ENCODE results near the gene PTTG2.

The PTTG2 gene

DNA sequence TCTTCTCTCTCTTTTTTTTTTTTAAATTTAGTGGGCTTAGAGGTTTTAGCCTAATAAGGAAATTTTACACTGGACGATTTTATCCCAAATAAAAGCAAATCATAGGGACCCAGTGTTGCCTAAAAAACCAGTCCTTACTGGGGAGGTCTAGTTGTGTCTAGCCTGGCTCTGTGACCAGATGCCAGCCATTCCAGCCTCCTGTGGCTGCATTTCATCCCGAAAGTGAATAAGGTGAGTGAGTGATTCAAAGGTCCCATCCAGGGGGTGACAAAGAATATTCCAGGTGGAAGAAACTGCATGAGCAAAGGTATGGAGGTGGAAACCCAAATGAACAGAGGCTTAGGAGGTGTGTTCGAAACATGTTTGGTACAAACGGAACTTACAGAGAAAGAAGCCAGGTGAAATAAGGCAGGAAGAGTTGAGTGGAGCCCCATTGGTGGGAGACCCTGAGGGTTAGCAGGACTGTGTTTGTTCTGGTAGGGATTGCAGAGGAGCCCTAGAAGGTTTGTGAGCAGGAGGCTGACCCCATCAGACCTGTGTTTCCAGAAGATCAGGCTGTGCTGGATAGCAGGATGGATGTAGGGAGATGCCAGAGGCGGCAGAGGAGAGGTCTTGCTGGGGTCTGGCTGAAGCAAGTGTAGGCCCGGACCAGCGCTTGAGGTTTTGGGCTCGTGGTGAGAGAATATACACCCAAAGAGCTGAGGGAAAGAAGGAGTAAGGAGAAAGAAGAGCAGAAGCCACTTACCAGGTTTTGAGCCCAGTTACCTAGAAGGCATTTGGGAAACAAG, 31.6 kb downstream of the PTTG2 start:
- TF ChIP-seq, protein P1, sequence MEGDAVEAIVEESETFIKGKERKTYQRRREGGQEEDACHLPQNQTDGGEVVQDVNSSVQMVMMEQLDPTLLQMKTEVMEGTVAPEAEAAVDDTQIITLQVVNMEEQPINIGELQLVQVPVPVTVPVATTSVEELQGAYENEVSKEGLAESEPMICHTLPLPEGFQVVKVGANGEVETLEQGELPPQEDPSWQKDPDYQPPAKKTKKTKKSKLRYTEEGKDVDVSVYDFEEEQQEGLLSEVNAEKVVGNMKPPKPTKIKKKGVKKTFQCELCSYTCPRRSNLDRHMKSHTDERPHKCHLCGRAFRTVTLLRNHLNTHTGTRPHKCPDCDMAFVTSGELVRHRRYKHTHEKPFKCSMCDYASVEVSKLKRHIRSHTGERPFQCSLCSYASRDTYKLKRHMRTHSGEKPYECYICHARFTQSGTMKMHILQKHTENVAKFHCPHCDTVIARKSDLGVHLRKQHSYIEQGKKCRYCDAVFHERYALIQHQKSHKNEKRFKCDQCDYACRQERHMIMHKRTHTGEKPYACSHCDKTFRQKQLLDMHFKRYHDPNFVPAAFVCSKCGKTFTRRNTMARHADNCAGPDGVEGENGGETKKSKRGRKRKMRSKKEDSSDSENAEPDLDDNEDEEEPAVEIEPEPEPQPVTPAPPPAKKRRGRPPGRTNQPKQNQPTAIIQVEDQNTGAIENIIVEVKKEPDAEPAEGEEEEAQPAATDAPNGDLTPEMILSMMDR (IDR thresholded peaks at IDR 0.05; ENCODE audit: insufficient read depth, low read depth, low read length, missing control alignments), result no peak
- DNase-seq (ENCODE audit: low read depth), result no peak
- H3K4me3 ChIP-seq (ENCODE audit: low read depth, low read length), result no peak overlapping the region

DNA sequence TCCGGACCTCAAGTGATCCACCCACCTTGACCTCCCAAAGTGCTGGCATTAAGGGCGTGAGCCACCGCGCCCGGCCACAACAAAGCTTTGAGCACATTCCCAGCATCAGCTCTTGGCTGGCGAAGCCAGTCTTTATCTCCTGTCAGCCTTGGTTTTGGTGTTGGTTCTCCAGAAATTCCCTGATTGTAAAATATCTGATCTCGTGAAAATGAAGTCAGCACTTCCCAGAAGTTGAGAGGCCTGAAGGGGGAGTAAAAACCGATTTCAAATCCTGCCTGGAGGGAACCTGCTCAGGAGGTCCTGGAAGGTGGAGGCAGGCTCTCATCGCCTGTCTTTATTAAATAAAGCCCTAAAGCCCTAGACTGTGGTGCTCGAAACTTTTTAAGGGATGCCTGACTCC, 33.6 kb downstream of the PTTG2 start:
- no peak for DNase-seq (ENCODE audit: low read depth)
- H3K4me3 ChIP-seq (ENCODE audit: low read depth, low read length), result no peak overlapping the region
- TF ChIP-seq, protein P1 (IDR thresholded peaks at IDR 0.05; ENCODE audit: insufficient read depth, low read depth, low read length, missing control alignments), result no peak

DNA sequence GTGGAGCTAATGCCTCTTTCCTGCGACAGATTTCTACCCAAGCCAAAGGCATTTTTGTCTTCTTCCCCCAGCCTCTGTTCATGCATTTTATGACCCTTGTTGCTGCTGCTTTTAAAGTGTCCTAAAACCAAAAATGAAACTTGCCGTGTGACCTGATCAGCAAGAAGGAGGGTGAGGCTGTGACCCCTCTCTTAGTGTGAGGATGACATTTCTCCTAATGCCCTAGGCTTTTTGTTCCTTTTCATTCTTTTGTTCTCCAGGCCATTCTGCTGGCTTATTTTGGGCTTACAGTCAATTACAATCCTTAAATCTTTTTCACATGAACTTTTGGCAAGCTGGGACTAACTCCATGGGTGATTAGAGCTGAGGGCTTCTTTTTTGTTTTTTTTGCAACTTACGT, 34.4 kb downstream of the PTTG2 start:
- TF ChIP-seq, protein P1 (IDR thresholded peaks at IDR 0.05; ENCODE audit: insufficient read depth, low read depth, low read length, missing control alignments), result no peak
- no peak overlapping the region for H3K4me3 ChIP-seq (ENCODE audit: low read depth, low read length)
- peak; percentile 47 for DNase-seq (ENCODE audit: low read depth)

DNA sequence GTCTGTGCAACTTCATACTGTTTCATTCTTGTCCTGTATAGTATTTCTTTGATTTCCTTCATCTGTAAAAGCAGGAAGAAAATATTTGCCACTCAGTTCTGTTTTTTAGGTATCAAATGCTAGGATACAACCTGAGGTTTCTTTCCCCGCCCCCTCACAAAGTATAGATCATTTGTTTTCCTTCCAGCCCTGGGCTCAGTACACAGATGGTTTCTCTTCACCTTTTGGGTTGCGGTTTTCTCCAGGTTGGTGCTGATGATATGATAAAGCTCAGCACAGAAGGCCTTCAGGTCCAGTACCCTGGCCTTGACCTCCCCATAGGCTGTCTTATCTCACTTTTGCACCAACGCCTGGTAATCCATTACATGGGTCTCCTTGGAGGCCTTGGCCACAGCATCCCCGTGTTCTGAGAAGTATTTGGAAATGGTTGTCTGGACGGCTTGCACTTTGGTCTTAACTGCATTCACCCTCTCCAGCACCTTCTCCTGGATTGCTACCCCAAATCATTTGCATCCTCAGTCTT, 35.2 kb downstream of the PTTG2 start:
- H3K4me3 ChIP-seq (ENCODE audit: low read depth, low read length), result no peak overlapping the region
- TF ChIP-seq, protein P1 (IDR thresholded peaks at IDR 0.05; ENCODE audit: insufficient read depth, low read depth, low read length, missing control alignments), result no peak

DNA sequence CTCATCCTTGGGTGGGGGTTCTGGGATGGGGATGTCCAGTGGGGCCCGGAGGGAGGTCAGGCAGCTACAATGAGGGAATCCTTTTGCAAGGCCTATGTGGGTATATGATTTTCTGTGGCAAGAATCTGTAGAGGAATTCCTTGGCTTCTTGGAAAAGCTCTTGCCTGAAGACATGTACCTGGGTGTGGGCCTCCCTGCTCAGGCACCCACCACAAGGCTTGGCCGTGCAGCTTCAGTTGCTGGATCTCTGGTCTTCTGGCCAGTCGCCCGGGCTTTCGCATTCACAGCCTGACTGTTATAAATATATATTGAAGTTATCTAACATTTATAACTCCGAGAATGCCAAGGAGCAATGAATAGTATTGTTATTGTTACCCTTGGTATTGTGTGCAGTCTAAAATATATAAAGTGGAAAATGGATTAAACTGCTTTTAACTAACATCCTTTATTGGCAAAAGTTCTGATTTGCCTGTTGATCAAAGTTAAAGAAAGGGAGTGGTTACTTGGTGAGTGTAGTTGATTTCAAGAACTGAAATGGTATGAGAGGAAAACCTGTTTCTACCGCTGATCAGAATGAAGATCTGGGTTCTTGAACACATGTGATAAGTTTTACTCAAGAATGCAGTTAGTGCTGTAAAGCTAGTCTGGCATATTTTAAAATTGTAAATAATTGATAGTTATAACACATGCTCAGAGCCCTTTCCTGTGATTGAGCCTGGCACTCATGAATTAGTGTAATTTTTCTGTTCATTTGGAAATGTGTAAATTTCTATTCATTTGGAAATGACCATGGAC, 36.0 kb downstream of the PTTG2 start:
- DNase-seq (ENCODE audit: low read depth), result no peak
- no peak overlapping the region for H3K4me3 ChIP-seq (ENCODE audit: low read depth, low read length)
- TF ChIP-seq, protein P1 (IDR thresholded peaks at IDR 0.05; ENCODE audit: insufficient read depth, low read depth, low read length, missing control alignments), result no peak

More for the DNA sequence above, 35.2 kb downstream of the PTTG2 start:
- DNase-seq (ENCODE audit: low read depth), result no peak

DNA sequence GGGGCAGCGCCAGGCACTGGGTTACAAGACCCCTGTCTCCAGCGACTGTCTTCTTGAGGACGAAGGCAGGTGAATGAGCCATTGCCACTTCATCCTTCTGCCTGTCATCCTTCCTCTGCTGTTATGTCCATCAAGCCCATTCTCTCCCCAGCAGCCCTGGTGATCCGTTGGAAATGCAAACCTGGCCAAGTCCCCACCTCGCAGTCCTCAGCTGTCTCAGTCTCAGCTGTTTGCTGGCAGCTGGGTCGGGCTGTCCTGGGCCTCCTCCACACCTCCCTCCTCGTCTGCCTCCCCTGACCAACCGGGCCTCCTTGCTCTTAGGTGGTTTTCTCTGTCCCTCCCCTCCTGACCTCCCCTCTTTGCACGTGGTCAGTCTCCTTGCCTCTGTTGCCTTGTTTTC, 38.0 kb downstream of the PTTG2 start:
- no peak for DNase-seq (ENCODE audit: low read depth)
- no peak overlapping the region for H3K4me3 ChIP-seq (ENCODE audit: low read depth, low read length)
- TF ChIP-seq, protein P1 (IDR thresholded peaks at IDR 0.05; ENCODE audit: insufficient read depth, low read depth, low read length, missing control alignments), result no peak
